WTC11 (cell line): Measurements from ENCODE around the gene JTB. TPM values are rescaled to one million over a fixed set of nuclear protein-coding genes. Genes with fewer than 3 reads are reported as not detected.

Experiments used
- ATAC-seq: fragments of 200-7000 bp; cut with Tn5 transposase; 2 replicates; pipeline ENCODE4 v1.10.0; 2021; ENCODE audit warnings: mild to moderate bottlenecking, moderate library complexity
- CTCF ChIA-PET: fragments of 300-600 bp; sonication (Branson Sonifier 250); formaldehyde crosslinking; loops from one replicate; lab custom pipeline; 2021; ENCODE audit warnings: antibody characterized with exemption; lab: Charles Lee
- POLR2A ChIA-PET: fragments of 350-600 bp; sonication (Branson Sonifier 250); formaldehyde crosslinking; loops from one replicate; lab custom pipeline; 2021; ENCODE audit warnings: antibody characterized with exemption; lab: Charles Lee
- DNase-seq: peaks from one replicate; pipeline ENCODE4 v3.0.0; 2021; ENCODE audit warnings: low spot score
- H3K27ac Mint-ChIP-seq: 2 replicates; pipeline ENCODE4 v1.8.0; 2021; ENCODE audit warnings: mixed read lengths
- H3K27me3 Mint-ChIP-seq: 2 replicates; pipeline ENCODE4 v1.8.0; 2021; ENCODE audit warnings: low read depth, mild to moderate bottlenecking, moderate library complexity, mixed read lengths
- H3K36me3 Mint-ChIP-seq: 2 replicates; pipeline ENCODE4 v1.8.0; 2021; ENCODE audit warnings: mixed read lengths
- H3K4me1 Mint-ChIP-seq: 2 replicates; pipeline ENCODE4 v1.8.0; 2022; ENCODE audit warnings: mixed read lengths
- H3K4me3 Mint-ChIP-seq: 2 replicates; pipeline ENCODE4 v1.8.0; 2021; ENCODE audit warnings: mild to moderate bottlenecking, moderate library complexity, mixed read lengths
- H3K9me3 Mint-ChIP-seq: 2 replicates; pipeline ENCODE4 v1.8.0; 2021; ENCODE audit warnings: mixed read lengths
- ATF1 ChIP-seq: sonication (generic); formaldehyde crosslinking; IDR thresholded peaks from 2 replicates; pipeline ENCODE4 v1.8.1; 2023; ENCODE audit warnings: mild to moderate bottlenecking, moderate library complexity, missing genetic modification reagents
- CBFB ChIP-seq: sonication (generic); formaldehyde crosslinking; IDR thresholded peaks from 2 replicates; pipeline ENCODE4 v1.8.1; 2022; ENCODE audit warnings: mild to moderate bottlenecking, low read depth, missing genetic modification reagents
- CDX4 ChIP-seq: fragments of 250-450 bp; sonication (Bioruptor Pico); IDR thresholded peaks from 2 replicates; pipeline ENCODE4 v1.9.0; 2021; ENCODE audit warnings: moderate library complexity, mild to moderate bottlenecking, inconsistent platforms, borderline replicate concordance
- E2F4 ChIP-seq: sonication (generic); formaldehyde crosslinking; IDR thresholded peaks from 2 replicates; pipeline ENCODE4 v1.8.1; 2022; ENCODE audit warnings: low read depth, mild to moderate bottlenecking, moderate library complexity, missing genetic modification reagents, borderline replicate concordance
- E2F5 ChIP-seq: sonication (generic); formaldehyde crosslinking; IDR thresholded peaks from 2 replicates; pipeline ENCODE4 v1.8.1; 2022; ENCODE audit warnings: mild to moderate bottlenecking, moderate library complexity, missing genetic modification reagents
- EMX1 ChIP-seq: fragments of 250-450 bp; sonication (Bioruptor Pico); IDR thresholded peaks from 2 replicates; pipeline ENCODE4 v1.8.0; 2021; ENCODE audit warnings: mild to moderate bottlenecking
- ERG ChIP-seq: fragments of 250-450 bp; sonication (Bioruptor Pico); IDR thresholded peaks from 2 replicates; pipeline ENCODE4 v1.8.0; 2021; ENCODE audit warnings: mild to moderate bottlenecking
- HMGA2 ChIP-seq: fragments of 250-450 bp; sonication (Bioruptor Pico); IDR thresholded peaks from 2 replicates; pipeline ENCODE4 v1.4.0; 2021; ENCODE audit warnings: mild to moderate bottlenecking, moderate library complexity
- IRF2 ChIP-seq: sonication (generic); formaldehyde crosslinking; IDR thresholded peaks from 2 replicates; pipeline ENCODE4 v1.8.0; 2022; ENCODE audit warnings: low read depth, missing genetic modification reagents, borderline replicate concordance
- KAT7 ChIP-seq: sonication (generic); formaldehyde crosslinking; IDR thresholded peaks from 2 replicates; pipeline ENCODE4 v1.8.1; 2023; ENCODE audit warnings: missing genetic modification reagents, mild to moderate bottlenecking, borderline replicate concordance
- MAX ChIP-seq: sonication (generic); formaldehyde crosslinking; IDR thresholded peaks from 2 replicates; pipeline ENCODE4 v1.8.0; 2022; ENCODE audit warnings: mild to moderate bottlenecking, missing genetic modification reagents
- NFYB ChIP-seq: sonication (generic); formaldehyde crosslinking; conservative IDR thresholded peaks from 2 replicates; pipeline ENCODE4 v1.8.0; 2022; ENCODE audit warnings: low read depth, missing genetic modification reagents
- NR3C1 ChIP-seq: sonication (generic); formaldehyde crosslinking; conservative IDR thresholded peaks from 2 replicates; pipeline ENCODE4 v1.8.1; 2023; ENCODE audit warnings: low read depth, mild to moderate bottlenecking, missing genetic modification reagents
- OVOL2 ChIP-seq: fragments of 250-450 bp; sonication (Bioruptor Pico); IDR thresholded peaks from 2 replicates; pipeline ENCODE4 v1.9.0; 2021; ENCODE audit warnings: mild to moderate bottlenecking, borderline replicate concordance
- PRRX2 ChIP-seq: fragments of 250-450 bp; sonication (Bioruptor Pico); IDR thresholded peaks from 2 replicates; pipeline ENCODE4 v1.8.0; 2021; ENCODE audit warnings: mild to moderate bottlenecking
- RORB ChIP-seq: fragments of 250-450 bp; sonication (Bioruptor Pico); IDR thresholded peaks from 2 replicates; pipeline ENCODE4 v1.9.0; 2021; ENCODE audit warnings: mild to moderate bottlenecking
- SMAD4 ChIP-seq: sonication (generic); formaldehyde crosslinking; IDR thresholded peaks from 2 replicates; pipeline ENCODE4 v1.8.0; 2022; ENCODE audit warnings: mild to moderate bottlenecking, missing genetic modification reagents
- TEAD1 ChIP-seq: sonication (generic); formaldehyde crosslinking; IDR thresholded peaks from 2 replicates; pipeline ENCODE4 v1.8.0; 2022; ENCODE audit warnings: mild to moderate bottlenecking, missing genetic modification reagents
- TP53 ChIP-seq: sonication (generic); formaldehyde crosslinking; IDR thresholded peaks from 2 replicates; pipeline ENCODE4 v1.8.1; 2023; ENCODE audit warnings: mild to moderate bottlenecking, missing genetic modification reagents
- ZNF138 ChIP-seq: sonication (generic); formaldehyde crosslinking; conservative IDR thresholded peaks from 2 replicates; pipeline ENCODE4 v1.8.1; 2022; ENCODE audit warnings: mild to moderate bottlenecking, moderate library complexity, missing genetic modification reagents
- ZNF219 ChIP-seq: sonication (generic); formaldehyde crosslinking; IDR thresholded peaks from 2 replicates; pipeline ENCODE4 v1.8.0; 2023; ENCODE audit warnings: missing genetic modification reagents, mild to moderate bottlenecking, borderline replicate concordance
- ZNF512 ChIP-seq: sonication (generic); formaldehyde crosslinking; IDR thresholded peaks from 2 replicates; pipeline ENCODE4 v1.8.1; 2022; ENCODE audit warnings: missing genetic modification reagents, borderline replicate concordance
- ZNF532 ChIP-seq: fragments of 250-450 bp; sonication (Bioruptor Pico); IDR thresholded peaks from 2 replicates; pipeline ENCODE4 v1.9.0; 2021; ENCODE audit warnings: mild to moderate bottlenecking, borderline replicate concordance
- total RNA-seq: library from RNA; stranded (reverse); gene quantifications from 3 replicates; pipeline ENCODE4 v1.2.3, GENCODE V29; 2021

JTB gene
- total RNA-seq, 1 experiment from 2014 or later, result 90.3 TPM

- peak; percentile 50; the same call in 1 of the 2 replicates for TF ChIP-seq MAX (CRISPR knock-in tag)
- 0 out of 2 replicates have a peak, but pooled peaks have one; percentile 11 for TF ChIP-seq EMX1 (CRISPR knock-in tag)
- TF ChIP-seq KAT7 (CRISPR knock-in tag), result peak; percentile 25; the same call in 1 of the 2 replicates
- TF ChIP-seq NFYB (CRISPR knock-in tag), result peak; percentile 17; the same call in 1 of the 2 replicates
Observed at GRCh38 chr1:153977250-153978240, at the start of gene JTB (continued).

- no peak for TF ChIP-seq ZNF512
- no peak for TF ChIP-seq TEAD1 (CRISPR knock-in tag)
- TF ChIP-seq ERG (CRISPR knock-in tag), result no peak
- TF ChIP-seq EMX1 (CRISPR knock-in tag), result no peak
- TF ChIP-seq SMAD4 (CRISPR knock-in tag), result no peak
- TF ChIP-seq ATF1 (CRISPR knock-in tag), result no peak
- TF ChIP-seq RORB (CRISPR knock-in tag), result no peak
- no peak for TF ChIP-seq ZNF138 (CRISPR knock-in tag)
- no peak for TF ChIP-seq PRRX2 (CRISPR knock-in tag)
- TF ChIP-seq HMGA2, result no peak
- no peak for TF ChIP-seq ZNF219 (CRISPR knock-in tag)
- no peak for TF ChIP-seq E2F5 (CRISPR knock-in tag)
- TF ChIP-seq CDX4 (CRISPR knock-in tag), result no peak
- DNase-seq (no peak), ATAC-seq (no peak)
- Mint-ChIP-seq H3K9me3 (no peaks in the 10 kb centered on the region), H3K4me1 (no peaks in the 10 kb centered on the region), H3K27me3 (no peaks in the 10 kb centered on the region; the same call in 1 of the 2 replicates), H3K36me3 (no peaks in the 10 kb centered on the region), H3K27ac (no peak overlapping the region), H3K4me3 (no peak overlapping the region)
- POLR2A ChIA-PET, result no interaction called here
- CTCF ChIA-PET, result no interaction called here
Observed at GRCh38 chr1:154019940-154020339, 42.5 kb upstream of the JTB start.

- Mint-ChIP-seq H3K4me3 (no peak overlapping the region), H3K4me1 (no peaks in the 10 kb centered on the region), H3K27ac (no peak overlapping the region), H3K9me3 (no peaks in the 10 kb centered on the region), H3K27me3 (no peaks in the 10 kb centered on the region; the same call in 1 of the 2 replicates), H3K36me3 (no peaks in the 10 kb centered on the region)
- POLR2A ChIA-PET, result interaction anchor here (0.6 to 0.7 kb wide), 3 partner anchors 108 to 718 kb away, joined by 3 to 5 read pairs (median 4); no protein-coding TSS in a partner anchor
- DNase-seq, result no peak
- no peak for ATAC-seq
- CTCF ChIA-PET, result no interaction called here
- TF ChIP-seq OVOL2 (CRISPR knock-in tag) (no peak), TP53 (CRISPR knock-in tag) (no peak), E2F4 (no peak), IRF2 (CRISPR knock-in tag) (no peak), NR3C1 (CRISPR knock-in tag) (no peak), CBFB (no peak), ZNF532 (CRISPR knock-in tag) (no peak)
Observed at GRCh38 chr1:154019269-154019668, 41.8 kb upstream of the JTB start.
